ENCODE results near the gene ABCG1.

Gene ABCG1

DNA sequence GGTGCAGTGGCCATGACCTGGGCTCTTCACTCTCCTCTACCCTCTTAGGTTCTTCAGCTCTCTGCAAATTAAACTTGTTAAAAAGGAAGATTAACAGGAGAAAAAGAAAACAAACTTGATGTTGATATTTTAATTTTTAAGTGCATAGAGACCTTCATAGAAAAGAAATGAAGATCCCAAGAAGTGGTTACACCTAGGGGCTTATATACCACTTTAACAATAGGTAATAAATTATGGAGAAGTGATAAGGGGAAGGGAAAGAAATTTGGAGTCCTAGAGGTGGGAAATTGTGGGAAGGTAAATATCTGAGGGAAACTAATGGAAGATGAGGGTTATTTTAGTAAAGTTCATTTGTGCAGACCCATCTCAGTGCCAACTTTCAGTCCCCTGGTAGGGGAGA lies 112.7 kb downstream of the ABCG1 start:
- DNase-seq = no peak

DNA sequence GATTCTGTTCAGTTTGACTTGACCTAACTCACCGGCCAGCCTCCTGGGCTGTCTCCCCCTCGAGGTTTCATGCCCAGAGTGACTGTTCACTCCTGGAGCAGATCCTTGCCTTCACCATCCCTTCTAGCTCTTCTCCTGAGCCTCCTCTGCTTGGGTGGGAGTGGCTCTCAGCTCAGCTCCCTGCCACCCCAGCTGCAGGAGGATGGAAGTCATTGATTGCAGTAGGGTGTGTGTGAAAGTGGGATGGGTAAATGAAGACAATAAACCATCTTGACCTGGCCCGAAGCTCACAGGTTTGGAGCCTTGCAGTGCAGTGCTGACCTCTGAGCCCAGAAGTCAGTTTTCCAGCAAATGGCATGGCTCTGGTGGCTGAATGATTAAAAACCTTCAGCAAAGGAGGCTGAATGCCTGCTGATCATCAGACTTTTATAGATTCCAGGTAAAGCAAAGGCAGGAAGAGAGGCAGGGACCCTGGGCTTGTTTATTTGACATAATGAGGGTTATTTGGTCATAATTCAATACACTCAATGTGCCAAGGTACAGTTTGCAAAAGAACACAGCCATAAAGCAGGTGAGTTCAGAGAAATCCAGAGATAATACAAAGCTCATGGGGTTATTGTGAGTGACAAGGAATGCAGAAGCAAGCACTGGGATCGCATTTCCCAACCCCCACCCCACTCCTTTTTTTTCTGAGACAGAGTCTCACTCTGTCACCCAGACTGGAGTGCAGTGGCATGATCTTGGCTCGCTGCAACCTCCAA lies 113.8 kb downstream of the ABCG1 start:
- no peak for DNase-seq

DNA sequence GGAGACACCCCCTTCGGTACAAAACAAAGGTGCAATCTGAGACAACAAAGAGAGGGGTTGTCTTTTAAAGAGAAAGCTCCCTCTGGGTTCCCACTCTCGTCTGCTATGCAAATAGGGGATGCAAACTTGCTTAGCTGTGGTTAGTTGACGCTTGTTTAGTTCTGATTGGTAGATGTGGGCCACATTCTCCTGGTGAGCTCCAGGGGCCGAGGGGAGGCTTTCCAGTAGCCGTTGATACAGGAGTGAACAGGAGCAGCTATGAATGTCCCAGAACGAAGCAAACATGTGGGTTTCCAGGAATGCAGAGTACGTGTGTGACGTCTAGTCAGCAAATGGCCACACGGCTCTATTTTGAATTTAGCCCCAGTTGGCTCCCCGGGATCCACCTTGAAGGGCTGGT lies 117.1 kb downstream of the ABCG1 start:
- DNase-seq = no peak

DNA sequence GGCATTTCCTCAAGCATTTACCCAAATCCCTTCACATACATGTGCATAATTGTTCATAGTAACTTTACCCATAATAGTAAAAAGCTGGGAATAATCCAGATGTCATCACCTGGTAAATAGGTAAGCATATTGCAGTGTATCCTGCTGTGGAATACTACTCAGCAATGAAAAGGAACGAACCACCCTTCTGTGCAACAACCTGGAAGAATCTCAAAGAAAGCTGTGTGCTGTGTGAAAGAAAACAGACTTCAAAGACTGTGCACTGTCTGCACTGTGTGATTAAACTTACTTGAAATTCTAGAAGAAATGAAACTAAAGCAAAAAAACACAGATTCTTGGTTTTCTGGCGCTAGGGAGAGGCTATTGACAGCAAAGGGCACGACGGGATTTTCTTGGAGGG lies 118.3 kb downstream of the ABCG1 start:
- no peak for DNase-seq

DNA sequence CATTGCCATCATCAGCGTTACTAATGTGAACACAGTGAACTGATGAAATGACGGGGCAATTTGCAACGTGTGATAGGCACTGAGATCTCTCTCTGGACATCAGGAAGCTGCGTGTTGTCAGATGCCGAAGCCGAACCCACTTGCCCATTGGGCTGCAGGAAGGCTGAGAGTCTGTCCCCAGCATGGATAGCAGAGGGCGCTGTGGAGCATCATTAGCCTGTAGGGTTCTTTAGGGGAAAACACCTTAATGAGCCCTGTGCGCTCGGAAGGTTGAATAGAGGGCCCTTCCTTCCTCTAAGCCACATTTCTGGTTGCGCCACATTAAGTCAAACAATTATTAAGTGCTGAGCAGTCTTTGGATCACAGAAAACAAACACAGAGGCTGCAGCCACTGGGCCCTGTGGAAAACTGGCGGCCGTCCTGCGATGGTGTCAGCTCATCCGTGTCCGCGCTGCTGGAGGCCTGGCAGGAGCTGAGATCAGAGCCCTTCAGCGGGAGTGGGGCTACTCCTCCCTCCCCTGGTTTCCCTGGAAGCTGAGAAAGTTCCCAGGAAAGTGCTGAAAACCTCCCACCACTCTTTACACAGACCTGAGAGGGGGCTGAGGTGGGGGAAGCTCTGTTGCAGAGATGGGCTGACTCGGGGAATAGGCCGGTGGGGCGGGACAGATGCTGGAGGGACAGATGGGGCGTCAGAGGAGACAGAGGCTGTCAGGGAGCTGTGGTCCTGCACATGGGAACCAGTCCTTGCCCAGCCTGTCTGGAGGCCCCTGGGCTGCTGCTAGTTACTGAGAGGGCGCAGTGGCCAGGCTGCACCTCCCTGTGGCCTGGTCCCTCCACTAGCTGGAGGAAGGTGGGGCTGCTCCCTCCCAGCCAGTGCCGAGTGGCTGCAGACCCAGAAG lies 119.1 kb downstream of the ABCG1 start:
- DNase-seq = peak; percentile 69

DNA sequence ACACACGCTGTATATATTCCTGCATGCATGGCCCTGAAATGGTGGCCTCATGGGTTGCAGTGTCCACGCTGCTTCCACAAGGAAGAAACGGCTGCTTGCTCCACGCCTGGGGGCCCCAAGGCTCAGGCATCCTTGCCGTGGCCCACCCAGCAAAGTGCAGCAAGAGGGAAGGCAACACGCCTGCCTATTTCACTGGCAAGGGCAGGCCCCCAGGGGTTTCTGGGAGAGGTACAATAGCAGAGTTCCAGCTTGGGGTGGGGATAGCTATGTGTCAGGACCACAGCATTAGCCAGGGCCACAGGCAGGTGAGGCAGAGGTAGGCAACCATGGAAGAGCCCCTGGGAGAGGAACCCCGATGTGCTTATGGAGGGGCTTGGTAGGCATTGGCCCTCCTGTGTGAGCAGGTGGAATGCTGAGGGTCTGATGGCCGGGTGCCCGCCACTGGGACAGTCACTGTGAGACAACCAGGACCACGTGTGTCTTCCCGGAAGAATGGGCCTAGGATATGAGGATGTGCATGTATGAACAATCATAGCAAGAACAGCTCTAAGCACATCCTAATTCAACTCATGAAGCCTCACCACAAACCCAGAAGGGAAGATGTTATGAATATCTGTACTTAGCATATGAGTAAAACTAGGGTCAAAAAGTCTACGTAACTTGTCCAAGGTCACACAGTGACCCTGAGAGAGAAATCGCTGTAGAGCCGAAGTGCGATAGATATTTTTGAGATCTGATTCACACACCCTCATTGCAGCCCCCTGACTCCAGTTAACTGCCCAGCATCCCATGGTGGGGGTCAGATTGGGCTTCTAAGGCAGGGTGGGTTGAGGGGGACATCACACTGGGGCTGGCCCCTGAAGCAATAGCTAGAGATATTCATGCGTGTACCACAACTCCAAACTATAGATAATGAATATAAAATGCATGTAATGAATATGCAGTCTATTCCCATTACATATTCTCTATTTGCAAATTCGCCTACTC lies 120.1 kb downstream of the ABCG1 start:
- no peak for DNase-seq

DNA sequence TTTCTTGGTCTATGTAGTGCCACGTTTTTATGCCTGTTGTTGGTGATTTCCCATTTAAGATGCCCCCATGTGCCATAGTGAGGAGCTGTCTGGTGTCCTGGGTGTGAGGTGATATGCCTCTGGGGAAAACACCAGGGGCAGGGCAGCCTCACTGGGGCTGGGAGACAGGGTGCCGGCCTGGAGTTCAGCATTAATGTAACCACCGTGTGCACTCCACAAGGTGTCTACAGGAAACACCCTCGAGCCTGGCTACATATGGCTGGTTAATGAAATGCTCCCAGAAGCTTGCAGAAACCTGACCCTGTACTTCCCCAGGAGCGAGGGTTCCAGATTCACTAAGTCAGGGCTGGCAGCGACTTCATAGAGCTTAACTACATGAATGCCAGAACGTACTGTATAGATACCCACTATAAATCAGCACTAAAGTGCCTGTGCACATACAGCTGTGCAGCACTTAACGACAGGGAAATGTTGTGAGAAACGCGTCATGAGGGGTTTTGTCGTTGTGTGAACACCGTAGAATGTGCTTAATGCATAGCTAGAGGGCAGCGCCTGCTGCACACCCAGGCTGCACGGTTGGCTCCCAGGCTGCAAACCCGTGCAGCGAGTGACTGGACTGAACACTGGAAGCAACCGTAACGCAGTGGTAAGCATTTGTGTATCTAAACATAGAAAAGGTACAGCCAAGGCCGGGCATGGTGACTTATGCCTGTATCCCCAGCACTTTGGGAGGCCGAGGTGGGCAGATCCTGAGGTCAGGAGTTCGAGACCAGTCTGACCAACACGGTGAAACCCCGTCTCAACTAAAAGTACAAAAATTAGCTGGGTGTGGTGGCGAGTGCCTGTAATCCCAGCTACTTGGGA lies 121.5 kb downstream of the ABCG1 start:
- DNase-seq = no peak

DNA sequence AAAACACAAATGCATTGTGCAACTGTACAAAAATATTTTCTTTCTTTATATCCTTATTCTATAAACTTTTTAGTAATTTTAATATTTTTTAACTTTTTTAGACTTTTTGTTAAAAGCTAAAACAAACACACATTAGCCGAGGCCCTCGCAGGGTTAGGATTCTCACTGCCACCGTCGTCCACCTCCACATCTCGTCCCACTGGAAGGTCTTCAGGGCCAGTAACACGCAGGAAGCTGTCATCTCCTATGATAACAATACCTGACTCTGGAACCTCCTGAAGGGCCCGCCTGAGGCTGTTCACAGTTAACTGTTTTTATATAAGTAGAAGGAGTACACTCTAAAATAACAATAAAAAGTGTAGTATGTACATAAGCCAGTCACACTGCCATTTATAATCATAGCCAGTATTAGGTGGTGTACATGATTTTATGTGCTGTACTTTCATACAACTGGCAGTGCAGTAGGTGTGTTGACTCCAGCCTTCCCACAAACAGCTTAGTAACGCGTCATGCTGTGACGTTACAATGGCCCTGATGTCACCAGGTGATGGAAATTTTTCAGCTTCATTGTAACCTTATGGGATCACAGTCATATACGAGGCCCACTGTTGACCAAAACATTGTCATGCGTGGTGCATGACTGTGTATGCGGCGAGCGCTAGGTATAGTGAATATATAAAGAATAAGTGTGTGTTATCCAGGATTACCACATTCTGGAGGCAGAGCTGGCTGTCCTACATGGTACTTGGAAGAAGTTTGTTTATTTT lies 123.0 kb downstream of the ABCG1 start:
- no peak for DNase-seq

DNA sequence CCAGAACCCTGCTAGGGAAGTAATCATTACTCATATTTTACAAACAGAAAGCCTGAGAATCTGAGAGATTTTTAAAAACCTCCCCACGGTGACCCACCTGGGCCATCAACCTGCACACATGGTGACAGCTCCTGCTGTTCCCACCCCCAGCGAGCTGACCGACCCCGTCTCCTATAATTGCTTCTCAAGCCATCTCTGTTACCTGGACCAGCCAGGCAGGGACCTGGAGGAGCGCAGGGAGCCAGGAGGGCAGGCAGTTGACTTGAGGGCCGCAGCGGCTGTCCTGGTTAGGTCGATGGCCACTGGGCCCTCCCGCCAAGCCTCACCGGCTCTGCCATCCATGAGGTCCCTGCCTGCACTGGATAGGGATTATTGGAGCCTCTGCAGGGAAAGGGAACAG lies 124.2 kb downstream of the ABCG1 start:
- DNase-seq = no peak

DNA sequence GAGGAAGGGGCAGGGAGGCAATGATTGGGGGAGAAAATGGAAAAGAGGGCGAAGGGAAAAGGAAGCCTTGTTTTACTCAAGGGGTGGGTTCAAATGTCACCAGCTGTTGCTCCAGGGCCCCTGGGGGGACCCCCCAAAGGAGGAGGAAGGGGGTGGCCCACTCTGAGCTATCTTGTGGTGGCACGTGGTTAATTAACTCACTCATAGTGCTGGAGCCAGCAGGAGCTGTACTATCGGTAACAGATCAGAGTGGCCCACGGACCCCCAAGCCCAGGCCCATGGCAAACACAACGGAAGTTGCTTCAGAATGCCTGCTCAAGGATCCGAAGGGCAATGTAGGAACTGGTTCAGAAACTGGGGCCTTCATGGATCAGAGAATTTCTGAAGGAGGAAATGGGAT lies 124.6 kb downstream of the ABCG1 start:
- DNase-seq = no peak

DNA sequence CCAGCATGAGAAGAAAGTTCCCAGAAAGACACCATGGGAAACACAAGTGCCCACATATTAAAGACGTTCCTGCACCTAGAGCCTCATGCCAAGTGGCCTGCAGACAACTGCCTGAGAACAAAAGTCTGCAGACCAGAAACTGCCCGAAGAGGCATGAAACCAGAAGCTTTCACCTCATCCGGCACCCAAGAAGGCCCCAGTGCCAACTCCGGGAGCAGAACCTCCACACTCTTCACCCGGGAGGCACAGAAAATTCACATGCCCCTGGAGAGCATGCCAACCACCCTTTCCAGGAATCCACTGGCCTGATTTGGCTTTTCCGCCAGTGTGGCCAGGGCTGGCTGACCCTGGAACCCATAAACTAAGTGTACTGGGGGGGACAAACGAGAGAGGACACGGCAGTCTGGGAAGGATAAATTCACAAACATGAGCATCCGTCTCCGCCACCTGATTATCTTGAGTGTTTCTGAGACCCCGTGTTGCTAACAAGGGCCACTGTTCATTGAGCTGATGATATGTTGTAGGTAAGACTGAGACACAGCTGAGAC lies 125.1 kb downstream of the ABCG1 start:
- DNase-seq = no peak

DNA sequence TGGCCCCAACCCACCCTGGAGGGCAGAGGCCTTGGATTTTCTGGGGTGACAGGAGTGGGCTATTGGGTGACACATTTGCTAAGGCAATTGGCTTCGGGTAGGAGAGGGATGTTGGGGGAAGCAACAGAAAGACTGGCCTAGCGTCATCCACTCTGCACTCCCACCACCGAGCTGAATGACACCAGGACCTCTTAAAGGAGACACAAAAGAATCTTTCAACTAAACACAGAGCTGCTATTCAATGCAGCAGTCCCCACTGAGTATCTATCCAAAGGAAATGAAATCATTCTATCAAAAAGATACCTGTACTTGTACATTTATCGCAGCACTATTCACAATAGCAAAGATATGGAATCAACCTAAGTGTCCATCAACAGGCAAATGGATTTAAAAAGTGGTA lies 125.7 kb downstream of the ABCG1 start:
- DNase-seq = no peak

DNA sequence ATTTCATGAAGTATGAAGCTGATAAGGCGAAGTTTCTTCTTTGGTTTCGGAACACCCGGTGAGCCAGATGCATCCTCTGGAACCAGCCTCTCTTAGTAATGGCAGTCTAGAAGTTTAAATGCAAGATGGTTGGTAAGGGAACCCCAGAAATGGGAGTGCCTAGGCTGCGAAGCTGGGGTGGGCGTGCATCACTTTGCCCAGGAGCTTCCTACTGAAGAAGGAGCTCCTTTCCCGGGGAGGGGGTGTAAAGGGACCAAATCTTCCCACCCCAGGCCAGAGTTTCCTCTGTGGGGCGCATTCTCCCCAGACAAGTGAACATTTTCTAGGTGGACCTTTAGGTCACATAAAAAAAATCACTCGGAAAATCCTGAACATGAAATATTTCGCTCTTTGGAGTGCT lies 127.5 kb downstream of the ABCG1 start:
- DNase-seq = no peak
